HG03103 (cell line): ENCODE data around the gene IMMT.

Source experiments
- ATAC-seq: cut with Tn5 transposase; IDR thresholded peaks from one replicate; pipeline ENCODE4 v1.9.1; 2021; ENCODE audit warnings: low read depth; ENCODE audit not compliant: unreplicated experiment

The IMMT gene

GRCh38 chr2:86097114-86097896 is 98.0 kb downstream of the IMMT start:
- no peak for ATAC-seq

- no peak for ATAC-seq
Observed at GRCh38 chr2:86094229-86094628, 101.0 kb downstream of the IMMT start.
